GM13976 (cell line): Measurements from ENCODE around the gene RTTN.

ENCODE experiments used
- DNase-seq: peaks from one replicate; pipeline ENCODE4 v3.0.0; 2012; ENCODE audit warnings: low spot score
- CTCF ChIP-seq: IDR thresholded peaks from 2 replicates; pipeline ENCODE4 v1.5.1; 2012; ENCODE audit warnings: borderline replicate concordance, mild to moderate bottlenecking; ENCODE audit not compliant: insufficient read depth; ENCODE audit errors: extremely low read depth, missing control alignments, control extremely low read depth
- in situ Hi-C: fragments of 300-500 bp; cut with MboI; formaldehyde crosslinking; loops from one replicate; pipeline ENCODE4 v1.12.0; 2022; ENCODE audit warnings: low sequenced_read_pairs, mixed read lengths, inconsistent platforms; ENCODE audit not compliant: unreplicated experiment

Gene RTTN

GRCh38 chr18:70207181-70207580 is 1.7 kb upstream of the RTTN start:
- DNase-seq, result no peak
- TF ChIP-seq CTCF, result no peak
- in situ Hi-C loops, result loop anchor here (10.0 kb wide), 1 partner anchor 238 kb away; no protein-coding TSS in a partner anchor

GRCh38 chr18:70200286-70200685 is 5.2 kb downstream of the RTTN start:
- no peak for TF ChIP-seq CTCF
- DNase-seq, result no peak
- in situ Hi-C loops, result loop anchor here (10.0 kb wide), 1 partner anchor 245 kb away; no protein-coding TSS in a partner anchor

- DNase-seq, result no peak
- no peak for TF ChIP-seq CTCF
- in situ Hi-C loops, result no loop called here
These were observed 7.6 kb downstream of the RTTN start for GRCh38 chr18:70197844-70198243.

GRCh38 chr18:70197026-70197425 is 8.5 kb downstream of the RTTN start:
- TF ChIP-seq CTCF, result no peak
- no peak for DNase-seq
- in situ Hi-C loops, result no loop called here

GRCh38 chr18:70195852-70196434 is 9.5 kb downstream of the RTTN start:
- in situ Hi-C loops, result no loop called here
- peak; percentile 63 for TF ChIP-seq CTCF
- DNase-seq, result peak; percentile 30

GRCh38 chr18:70195014-70195614 is 10.4 kb downstream of the RTTN start:
- TF ChIP-seq CTCF, result no peak
- in situ Hi-C loops, result no loop called here

More at GRCh38 chr18:70195014-70195614, 10.4 kb downstream of the RTTN start:
- DNase-seq, result peak; percentile 14
